Activated gamma-delta T cell treated with anti-CD3 and anti-CD28 coated beads, Interleukin-2, amount 50 U/mL, for 16 hours (primary cell): ENCODE results near the gene GPATCH8.
A peak's percentile ranks its signal among the peaks of the same experiment; 100 is the strongest.
"Not testable (repeated sequence)": the region's sequence is repeated elsewhere in the genome, so short reads cannot be mapped to it uniquely, and the experiment has no call there.

Source experiments
- DNase-seq: peaks from one replicate; pipeline ENCODE4 v3.0.0-alpha.2; 2020; ENCODE audit warnings: low read depth

Gene GPATCH8

GRCh38 chr17:44527102-44527501 is 23.9 kb upstream of the GPATCH8 start:
- DNase-seq = no peak

- no peak for DNase-seq
Measured at GRCh38 chr17:44523672-44523972, 20.4 kb upstream of the GPATCH8 start.

- DNase-seq = peak; percentile 15
Measured at GRCh38 chr17:44522883-44523671, 19.9 kb upstream of the GPATCH8 start.

GRCh38 chr17:44518032-44518431 is 14.8 kb upstream of the GPATCH8 start:
- no peak for DNase-seq

- not testable (repeated sequence) for DNase-seq
Measured at GRCh38 chr17:44511241-44512134, 8.3 kb upstream of the GPATCH8 start.

GRCh38 chr17:44506939-44507604 is 3.9 kb upstream of the GPATCH8 start:
- not testable (repeated sequence) for DNase-seq

- DNase-seq = no peak
Measured at GRCh38 chr17:44502598-44503146, 534 bp downstream of the GPATCH8 start.

- no peak for DNase-seq
Measured at GRCh38 chr17:44501866-44502375, 1.3 kb downstream of the GPATCH8 start.

GRCh38 chr17:44499722-44500121 is 3.5 kb downstream of the GPATCH8 start:
- DNase-seq = no peak

GRCh38 chr17:44496815-44497214 is 6.4 kb downstream of the GPATCH8 start:
- no peak for DNase-seq

- no peak for DNase-seq
Measured at GRCh38 chr17:44493339-44493738, 9.9 kb downstream of the GPATCH8 start.

GRCh38 chr17:44492706-44493272 is 10.4 kb downstream of the GPATCH8 start:
- no peak for DNase-seq

GRCh38 chr17:44489581-44489980 is 13.6 kb downstream of the GPATCH8 start:
- no peak for DNase-seq

GRCh38 chr17:44487170-44487569 is 16.0 kb downstream of the GPATCH8 start:
- no peak for DNase-seq

- no peak for DNase-seq
Measured at GRCh38 chr17:44473367-44473766, 29.8 kb downstream of the GPATCH8 start.

- no peak for DNase-seq
Measured at GRCh38 chr17:44469676-44470075, 33.5 kb downstream of the GPATCH8 start.

GRCh38 chr17:44467108-44467507 is 36.1 kb downstream of the GPATCH8 start:
- DNase-seq = no peak

GRCh38 chr17:44466339-44466738 is 36.9 kb downstream of the GPATCH8 start:
- DNase-seq = no peak

GRCh38 chr17:44465897-44466296 is 37.3 kb downstream of the GPATCH8 start:
- DNase-seq = no peak

- DNase-seq = no peak
Measured at GRCh38 chr17:44465276-44465675, 37.9 kb downstream of the GPATCH8 start.

GRCh38 chr17:44464037-44464436 is 39.2 kb downstream of the GPATCH8 start:
- no peak for DNase-seq

GRCh38 chr17:44451832-44452231 is 51.4 kb downstream of the GPATCH8 start:
- no peak for DNase-seq
